Central memory CD8-positive, alpha-beta T cell (primary cell): ENCODE results near the gene ANKRD53.

Experiments used
- ATAC-seq: fragments of 150-1000 bp; cut with Tn5 transposase; replicated peaks from 2 replicates; pipeline ENCODE4 v1.10.0; 2022; ENCODE audit warnings: mild to moderate bottlenecking, moderate FRiP score, moderate number of reproducible peaks; ENCODE audit not compliant: poor library complexity, severe bottlenecking; ENCODE audit errors: extremely low read depth
- DNase-seq, 2 donors: peaks; one replicate each; pipeline ENCODE4 v3.0.0; 2021; ENCODE audit warnings: low spot score in 2 of 2
- H3K27ac Mint-ChIP-seq: one replicate; pipeline ENCODE4 v1.8.0; 2022; ENCODE audit warnings: low read depth, mild to moderate bottlenecking, moderate library complexity, mixed read lengths
- H3K27me3 Mint-ChIP-seq: one replicate; pipeline ENCODE4 v1.8.0; 2022; ENCODE audit warnings: mixed read lengths
- H3K36me3 Mint-ChIP-seq: one replicate; pipeline ENCODE4 v1.8.0; 2022; ENCODE audit warnings: mild to moderate bottlenecking, moderate library complexity, mixed read lengths; ENCODE audit not compliant: insufficient read depth
- H3K4me1 Mint-ChIP-seq: one replicate; pipeline ENCODE4 v1.8.0; 2022; ENCODE audit warnings: mixed read lengths
- H3K4me3 Mint-ChIP-seq: one replicate; pipeline ENCODE4 v1.8.0; 2022; ENCODE audit warnings: mild to moderate bottlenecking, moderate library complexity, mixed read lengths
- H3K9me3 Mint-ChIP-seq: one replicate; pipeline ENCODE4 v1.8.0; 2022; ENCODE audit warnings: mixed read lengths

Gene ANKRD53

DNA sequence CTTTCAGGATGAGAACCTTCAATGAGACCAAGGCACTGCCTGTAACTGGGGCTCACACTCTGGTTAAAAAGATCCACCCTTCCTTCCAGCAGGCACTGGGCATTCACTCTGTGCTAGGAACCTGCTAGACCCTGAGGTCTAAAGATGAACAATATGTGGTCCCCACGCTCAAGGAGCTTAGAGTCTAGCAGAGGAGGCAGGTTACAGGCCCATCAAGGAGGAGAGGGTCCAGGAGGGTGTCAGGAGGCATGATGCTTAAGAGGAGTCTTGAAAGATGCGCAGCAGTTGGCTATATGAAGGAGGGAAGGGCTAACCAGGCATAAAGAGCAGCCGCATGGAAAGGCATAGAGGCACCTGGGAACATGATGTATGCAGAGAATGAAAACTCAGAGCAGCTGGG lies 4.5 kb downstream of the ANKRD53 start:
- Mint-ChIP-seq H3K4me1 (peaks cover 4% of the 10 kb centered on the region), H3K27ac (no peak overlapping the region), H3K4me3 (no peak overlapping the region), H3K9me3 (no peaks in the 10 kb centered on the region), H3K36me3 (peaks cover 10% of the 10 kb centered on the region), H3K27me3 (no peaks in the 10 kb centered on the region)
- DNase-seq: no peak
- ATAC-seq: no peak

DNA sequence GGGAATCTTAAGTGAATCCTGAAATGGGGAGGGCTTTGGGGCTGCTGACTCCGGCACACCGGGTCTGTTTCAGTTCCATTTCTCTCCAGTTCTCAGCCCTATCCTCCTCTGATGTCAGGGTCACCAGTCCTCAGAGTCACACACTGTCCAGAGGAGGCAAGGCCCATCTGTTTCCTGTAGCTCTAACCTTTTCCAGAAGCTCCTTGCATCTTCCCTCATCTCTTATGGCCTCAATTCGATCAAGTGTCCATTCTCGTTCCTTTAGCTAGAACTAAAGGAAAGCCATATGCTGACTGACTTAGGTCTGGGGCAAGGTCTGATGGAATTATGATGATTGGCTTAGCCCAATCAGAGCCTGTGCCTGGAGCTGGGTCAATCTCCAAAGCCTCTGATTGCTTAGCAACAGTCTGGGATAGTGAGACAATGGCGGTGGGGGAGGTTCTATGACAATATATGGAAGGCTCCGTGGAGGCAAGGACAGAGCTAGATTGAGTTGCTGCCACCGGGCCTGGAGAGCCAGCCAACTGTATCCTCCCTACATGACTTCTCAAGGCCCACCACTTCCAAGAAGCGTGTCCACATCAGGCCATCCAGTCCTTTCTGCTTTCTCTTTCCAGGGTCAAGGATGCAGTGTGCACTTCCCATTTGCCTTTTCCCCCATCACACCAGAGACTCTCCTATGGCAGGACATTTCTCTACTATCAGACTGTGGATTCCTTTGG lies 5.2 kb downstream of the ANKRD53 start:
- DNase-seq: no peak
- no peak for ATAC-seq
- Mint-ChIP-seq H3K27me3 (no peaks in the 10 kb centered on the region), H3K4me3 (no peak overlapping the region), H3K4me1 (no peaks in the 10 kb centered on the region), H3K27ac (no peak overlapping the region), H3K36me3 (peaks cover 14% of the 10 kb centered on the region), H3K9me3 (no peaks in the 10 kb centered on the region)

DNA sequence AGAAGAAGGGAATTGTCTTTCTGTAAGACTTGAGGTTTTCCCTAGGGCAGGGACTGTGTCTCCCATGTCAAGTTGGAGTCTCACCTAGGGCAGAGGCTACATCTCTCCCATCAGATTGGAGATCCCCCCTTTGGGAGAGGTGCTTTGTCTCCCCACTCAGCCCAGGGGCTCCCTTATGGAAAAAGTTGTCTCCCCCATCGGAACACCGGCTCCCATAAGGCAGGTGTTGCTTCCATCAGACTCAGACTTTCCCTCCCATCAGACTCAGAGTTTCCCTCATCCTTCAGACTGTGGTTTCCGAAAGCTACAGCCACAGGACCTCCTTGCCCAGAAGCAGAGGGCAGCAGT lies 5.8 kb downstream of the ANKRD53 start:
- H3K27me3 Mint-ChIP-seq: no peaks in the 10 kb centered on the region
- no peaks in the 10 kb centered on the region for H3K4me1 Mint-ChIP-seq
- ATAC-seq: no peak
- H3K27ac Mint-ChIP-seq: no peak overlapping the region
- no peak for DNase-seq
- H3K9me3 Mint-ChIP-seq: no peaks in the 10 kb centered on the region
- peak overlapping the region; percentile 16 for H3K4me3 Mint-ChIP-seq
- peaks cover 17% of the 10 kb centered on the region for H3K36me3 Mint-ChIP-seq

DNA sequence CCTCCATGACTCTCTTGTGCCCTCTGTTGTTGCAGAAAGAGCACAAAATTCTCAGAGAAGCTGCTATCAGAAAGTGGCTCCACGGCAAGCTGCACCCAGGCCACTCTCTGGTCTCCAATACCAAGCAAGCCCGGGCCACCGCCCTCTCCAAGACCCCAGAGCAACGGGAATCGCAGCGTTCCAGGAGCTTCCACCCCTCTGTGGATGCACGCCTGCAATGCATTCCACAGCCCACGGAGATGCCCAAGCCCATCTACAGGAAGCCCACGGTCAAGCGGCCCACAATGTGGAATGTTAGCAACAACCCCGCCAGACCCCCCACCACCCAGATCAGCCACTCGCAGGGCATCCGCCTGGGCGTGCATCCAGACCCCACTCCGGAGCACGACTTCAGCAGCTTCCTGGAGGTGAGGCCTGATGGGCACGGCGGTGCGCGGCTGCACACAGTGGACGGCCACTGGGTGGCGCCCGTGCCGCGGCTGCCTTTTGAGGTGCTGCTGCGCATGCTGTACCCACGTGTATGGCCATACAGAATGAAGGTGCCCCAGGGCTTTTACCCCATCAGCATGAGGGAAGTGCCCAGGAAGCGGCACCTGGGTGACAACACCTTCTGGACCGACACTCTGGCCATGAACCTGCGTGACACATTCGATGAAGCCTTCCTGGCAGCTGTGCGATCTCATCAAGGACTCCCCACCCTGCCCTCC lies 6.3 kb downstream of the ANKRD53 start:
- no peaks in the 10 kb centered on the region for H3K9me3 Mint-ChIP-seq
- H3K36me3 Mint-ChIP-seq: peaks cover 21% of the 10 kb centered on the region
- no peaks in the 10 kb centered on the region for H3K4me1 Mint-ChIP-seq
- DNase-seq: peak; percentile 73 to 78
- no peak overlapping the region for H3K27ac Mint-ChIP-seq
- H3K27me3 Mint-ChIP-seq: no peaks in the 10 kb centered on the region
- peak; percentile 100 for ATAC-seq
- peak overlapping the region; percentile 16 for H3K4me3 Mint-ChIP-seq

DNA sequence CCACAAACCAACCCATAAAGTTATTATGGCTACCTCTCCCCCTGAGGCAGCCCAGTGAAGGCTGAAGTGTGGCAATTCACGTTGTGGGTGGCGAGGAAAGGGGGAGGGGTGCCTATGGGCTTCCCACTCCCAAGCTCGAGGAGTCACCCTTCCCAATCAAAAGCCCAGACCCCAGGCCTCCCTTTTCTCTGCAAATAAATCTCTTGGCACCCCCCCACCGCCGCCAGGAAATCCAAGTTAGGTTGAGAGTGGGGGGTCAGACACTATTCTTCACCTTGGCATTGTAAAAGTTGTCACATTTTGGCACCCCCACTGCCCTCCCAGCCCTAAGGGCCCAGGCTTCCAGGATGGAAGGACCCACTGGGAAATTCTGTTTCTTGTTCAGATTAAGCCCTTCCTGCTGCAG lies 6.9 kb downstream of the ANKRD53 start:
- no peak overlapping the region for H3K4me3 Mint-ChIP-seq
- no peak for ATAC-seq
- peaks cover 20% of the 10 kb centered on the region for H3K36me3 Mint-ChIP-seq
- no peaks in the 10 kb centered on the region for H3K9me3 Mint-ChIP-seq
- DNase-seq: no peak
- H3K4me1 Mint-ChIP-seq: peaks cover under 1% of the 10 kb centered on the region
- no peak overlapping the region for H3K27ac Mint-ChIP-seq
- no peaks in the 10 kb centered on the region for H3K27me3 Mint-ChIP-seq

DNA sequence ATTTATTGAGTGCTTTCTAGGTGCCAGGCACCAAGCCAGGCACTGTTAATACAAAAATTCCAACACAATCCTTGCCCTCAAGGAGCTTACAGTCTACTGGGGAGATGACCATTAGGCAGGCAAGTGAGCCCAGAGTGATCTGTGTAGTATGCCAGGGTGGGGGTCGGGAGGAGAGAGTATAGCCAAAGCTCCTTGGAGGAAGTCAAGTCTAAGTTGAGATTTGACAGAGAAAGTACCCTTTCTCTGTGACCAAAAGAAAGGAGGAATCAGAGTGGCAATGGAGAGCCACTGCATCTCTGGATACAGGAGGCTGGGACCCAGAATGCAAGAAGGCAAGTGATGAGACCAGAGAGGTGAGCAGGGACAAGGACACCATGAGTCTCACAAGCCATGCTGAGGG lies 7.5 kb downstream of the ANKRD53 start:
- ATAC-seq: no peak
- peaks cover 8% of the 10 kb centered on the region for H3K4me1 Mint-ChIP-seq
- no peak overlapping the region for H3K4me3 Mint-ChIP-seq
- DNase-seq: no peak
- no peaks in the 10 kb centered on the region for H3K9me3 Mint-ChIP-seq
- H3K27me3 Mint-ChIP-seq: no peaks in the 10 kb centered on the region
- no peak overlapping the region for H3K27ac Mint-ChIP-seq
- peaks cover 22% of the 10 kb centered on the region for H3K36me3 Mint-ChIP-seq

DNA sequence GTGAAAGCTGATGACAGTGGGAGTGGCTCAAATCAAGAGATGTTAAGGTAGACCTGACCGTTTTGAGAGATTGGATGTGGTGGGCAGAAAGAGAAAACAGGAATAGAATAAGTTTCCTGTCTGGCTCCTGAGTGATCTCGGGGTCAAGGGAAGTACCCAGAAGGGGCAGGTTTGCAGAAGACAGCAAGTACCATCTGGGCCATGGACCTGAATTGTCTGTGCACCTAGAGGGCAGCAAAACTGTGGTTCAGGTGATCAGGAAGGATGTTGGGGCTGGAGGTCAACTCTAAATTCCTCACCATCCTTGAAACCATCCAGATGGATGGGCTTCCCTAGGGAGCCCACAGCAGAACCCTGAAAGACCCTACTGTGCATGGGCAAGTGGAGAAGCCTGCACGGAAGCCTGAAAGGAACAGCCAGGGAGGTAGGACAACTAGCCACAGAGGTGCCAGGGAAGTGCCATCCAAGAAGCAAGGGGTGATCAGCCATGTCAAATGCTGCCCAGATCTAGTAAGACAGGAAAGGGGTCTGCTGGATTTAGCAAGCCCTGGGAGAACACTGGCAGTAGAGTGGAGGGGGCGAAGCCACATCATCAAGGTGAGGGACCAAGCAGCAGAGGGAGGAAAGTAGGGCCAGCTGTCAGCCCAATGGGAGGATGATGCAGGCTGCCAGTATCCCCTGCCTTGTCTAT lies 8.2 kb downstream of the ANKRD53 start:
- ATAC-seq: no peak
- no peaks in the 10 kb centered on the region for H3K9me3 Mint-ChIP-seq
- DNase-seq: no peak
- H3K4me1 Mint-ChIP-seq: peaks cover 15% of the 10 kb centered on the region
- H3K4me3 Mint-ChIP-seq: no peak overlapping the region
- peaks cover 29% of the 10 kb centered on the region for H3K36me3 Mint-ChIP-seq
- H3K27me3 Mint-ChIP-seq: no peaks in the 10 kb centered on the region
- no peak overlapping the region for H3K27ac Mint-ChIP-seq

DNA sequence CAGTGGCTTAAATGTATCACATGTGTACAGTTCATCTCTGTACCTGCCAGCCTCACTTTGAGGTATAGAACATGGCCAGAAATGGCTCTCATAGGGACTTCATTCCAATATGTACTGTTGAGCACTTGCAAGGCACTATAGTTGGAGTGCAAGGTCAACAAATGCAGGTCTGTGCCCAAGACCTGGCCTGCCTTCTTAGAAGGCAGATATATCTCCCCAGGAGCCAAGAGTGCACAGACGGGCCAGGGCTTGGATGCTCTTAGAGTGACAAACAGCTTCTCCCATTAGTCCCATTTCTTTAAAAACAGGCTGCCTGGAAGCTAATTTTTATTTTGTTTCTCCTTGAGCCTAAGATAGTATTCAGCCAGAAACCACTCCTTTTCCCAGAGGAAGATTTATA lies 9.0 kb downstream of the ANKRD53 start:
- no peak for DNase-seq
- peaks cover 18% of the 10 kb centered on the region for H3K4me1 Mint-ChIP-seq
- H3K27me3 Mint-ChIP-seq: no peaks in the 10 kb centered on the region
- peaks cover 34% of the 10 kb centered on the region for H3K36me3 Mint-ChIP-seq
- no peak overlapping the region for H3K4me3 Mint-ChIP-seq
- H3K9me3 Mint-ChIP-seq: no peaks in the 10 kb centered on the region
- no peak for ATAC-seq
- H3K27ac Mint-ChIP-seq: no peak overlapping the region

DNA sequence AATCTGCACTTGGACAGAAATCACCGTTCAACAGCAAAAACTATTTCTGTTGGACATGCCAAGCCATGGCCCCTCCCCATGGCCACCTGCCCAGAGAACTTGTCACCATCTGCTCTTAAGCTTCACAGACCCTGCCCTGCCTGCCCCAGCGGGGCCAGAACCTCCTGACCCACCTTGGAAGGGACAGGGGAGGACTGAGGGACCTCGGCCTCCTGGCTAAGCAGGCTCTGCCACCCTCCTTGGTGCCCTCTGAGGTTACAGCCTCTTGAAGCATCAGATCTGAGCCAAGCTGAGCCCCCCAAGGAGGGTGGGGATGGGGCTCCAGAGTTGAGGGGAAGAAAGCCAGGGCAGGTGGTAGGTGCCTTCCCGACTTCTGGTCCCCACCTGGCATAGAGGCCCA lies 9.7 kb downstream of the ANKRD53 start:
- Mint-ChIP-seq H3K4me3 (no peak overlapping the region), H3K4me1 (peaks cover 23% of the 10 kb centered on the region), H3K27ac (no peak overlapping the region), H3K9me3 (no peaks in the 10 kb centered on the region), H3K27me3 (no peaks in the 10 kb centered on the region), H3K36me3 (peaks cover 37% of the 10 kb centered on the region)
- DNase-seq (no peak), ATAC-seq (no peak)

DNA sequence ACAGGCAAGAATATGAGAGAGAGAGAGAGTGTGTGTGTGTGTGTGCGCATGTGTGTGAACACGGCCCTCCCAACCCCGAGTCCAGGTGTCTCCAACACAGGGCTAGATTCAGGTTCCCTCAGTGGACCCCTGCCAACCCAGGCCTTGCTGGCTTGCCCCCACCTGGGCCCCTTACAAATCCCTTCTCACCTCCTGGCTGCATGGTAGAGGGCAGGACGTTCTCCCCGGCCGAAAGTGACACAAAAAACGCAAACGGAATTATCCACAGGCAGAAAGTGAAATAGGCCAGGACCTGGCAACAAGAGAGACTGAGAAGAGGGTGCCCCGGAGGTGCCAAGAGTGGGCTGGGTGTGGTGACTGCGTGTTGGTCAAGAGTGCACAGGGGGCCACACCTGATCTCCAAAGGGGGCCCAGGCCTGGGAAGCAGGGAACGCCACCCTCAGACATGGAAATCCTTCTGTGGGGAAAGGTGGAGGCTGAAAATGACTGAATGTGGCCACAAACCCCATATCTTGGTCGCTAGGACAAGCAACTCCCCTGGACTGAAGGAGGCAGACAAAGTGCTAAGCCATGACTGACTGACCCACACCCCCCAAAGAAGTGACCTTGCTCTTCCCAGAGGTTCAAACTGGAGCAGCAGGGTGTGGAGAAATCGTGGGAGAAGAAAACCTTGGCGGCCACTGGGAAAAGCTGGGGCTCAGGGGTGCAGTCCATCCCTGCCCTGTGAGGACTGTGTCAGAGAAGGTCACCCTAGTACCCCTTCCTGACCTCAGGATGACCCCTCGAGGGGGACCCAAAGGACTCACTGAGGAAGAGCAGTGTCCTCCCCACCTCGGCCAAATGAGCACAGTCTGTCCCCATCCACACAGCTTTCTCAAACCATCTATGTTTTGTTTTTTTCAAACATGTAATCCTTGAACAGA lies 10.6 kb downstream of the ANKRD53 start:
- no peaks in the 10 kb centered on the region for H3K9me3 Mint-ChIP-seq
- H3K27me3 Mint-ChIP-seq: no peaks in the 10 kb centered on the region
- no peak overlapping the region for H3K27ac Mint-ChIP-seq
- DNase-seq: no peak
- H3K4me1 Mint-ChIP-seq: peaks cover 31% of the 10 kb centered on the region
- peaks cover 38% of the 10 kb centered on the region for H3K36me3 Mint-ChIP-seq
- ATAC-seq: no peak
- no peak overlapping the region for H3K4me3 Mint-ChIP-seq

DNA sequence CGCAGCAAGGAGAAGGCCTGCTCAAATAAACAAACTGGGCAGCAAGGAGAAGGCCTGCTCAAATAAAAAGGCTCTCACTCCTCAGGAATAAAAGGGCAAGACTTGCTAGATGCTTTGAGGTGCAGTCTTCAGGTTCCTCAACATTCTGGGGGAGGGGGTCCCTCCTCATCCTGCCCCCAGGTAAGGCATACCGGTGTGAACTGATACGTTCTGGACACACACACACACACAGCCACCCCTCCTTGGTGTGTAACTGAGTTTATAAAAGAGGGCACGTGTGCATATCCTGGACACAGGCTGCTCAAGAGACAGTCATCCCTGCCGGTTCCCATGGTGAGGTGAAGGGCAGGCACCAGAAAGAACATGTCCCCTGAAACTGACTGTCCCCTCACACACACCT lies 11.8 kb downstream of the ANKRD53 start:
- no peaks in the 10 kb centered on the region for H3K9me3 Mint-ChIP-seq
- H3K27me3 Mint-ChIP-seq: no peaks in the 10 kb centered on the region
- no peak for DNase-seq
- H3K36me3 Mint-ChIP-seq: peaks cover 36% of the 10 kb centered on the region
- no peak overlapping the region for H3K4me3 Mint-ChIP-seq
- no peak for ATAC-seq
- peaks cover 33% of the 10 kb centered on the region for H3K4me1 Mint-ChIP-seq
- H3K27ac Mint-ChIP-seq: no peak overlapping the region

DNA sequence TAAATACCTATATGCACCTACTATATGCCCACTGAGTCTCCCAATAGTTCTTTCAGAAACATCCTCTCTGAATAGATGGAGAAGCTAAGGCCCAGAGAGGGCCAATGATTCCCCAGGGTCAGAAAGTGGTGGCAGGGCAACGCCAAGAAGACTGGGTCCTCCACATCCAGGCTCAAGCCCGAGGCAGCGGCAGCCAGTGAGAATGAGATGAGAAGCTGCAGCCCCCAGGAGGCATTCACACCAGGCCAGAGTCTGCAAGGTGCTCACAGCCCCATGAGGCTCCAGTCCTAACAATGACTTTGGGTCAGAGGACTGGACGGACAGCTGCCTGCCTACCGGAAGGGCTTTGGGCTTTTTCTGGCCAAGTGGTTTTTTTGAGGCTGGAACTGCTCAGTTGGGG lies 12.7 kb downstream of the ANKRD53 start:
- H3K4me1 Mint-ChIP-seq: peaks cover 42% of the 10 kb centered on the region

More for the DNA sequence above, 12.7 kb downstream of the ANKRD53 start:
- H3K27ac Mint-ChIP-seq: no peak overlapping the region
- ATAC-seq (no peak), DNase-seq (no peak)
- no peaks in the 10 kb centered on the region for H3K27me3 Mint-ChIP-seq
- no peak overlapping the region for H3K4me3 Mint-ChIP-seq
- no peaks in the 10 kb centered on the region for H3K9me3 Mint-ChIP-seq
- H3K36me3 Mint-ChIP-seq: peaks cover 36% of the 10 kb centered on the region
